ENCODE data around the gene EFNA5.

GRCh38 chr5:107533910-107534876 is 136.5 kb downstream of the EFNA5 start:
- TF ChIP-seq ESRRG (CRISPR knock-in tag; IDR thresholded peaks at IDR 0.05) (no peak), ZC3H10 (CRISPR knock-in tag; IDR thresholded peaks at IDR 0.05) (no peak), ARNTL (CRISPR knock-in tag; IDR thresholded peaks at IDR 0.05; ENCODE audit: borderline replicate concordance, low read depth) (no peak), ZFP3 (CRISPR knock-in tag; IDR thresholded peaks at IDR 0.05) (no peak), RARB (CRISPR knock-in tag; IDR thresholded peaks at IDR 0.05) (no peak), CREB5 (CRISPR knock-in tag; IDR thresholded peaks at IDR 0.05; ENCODE audit: low read depth) (no peak), TOX (CRISPR knock-in tag; IDR thresholded peaks at IDR 0.05; ENCODE audit: borderline replicate concordance) (no peak), GLIS3 (CRISPR knock-in tag; IDR thresholded peaks at IDR 0.05) (no peak), PATZ1 (CRISPR knock-in tag; IDR thresholded peaks at IDR 0.05; ENCODE audit: borderline replicate concordance) (no peak), ZNF565 (CRISPR knock-in tag; conservative IDR thresholded peaks at IDR 0.05; ENCODE audit: low read depth) (no peak), ZNF70 (CRISPR knock-in tag; IDR thresholded peaks at IDR 0.05) (no peak), TSHZ2 (CRISPR knock-in tag; IDR thresholded peaks at IDR 0.05) (no peak), ZNF8 (CRISPR knock-in tag; IDR thresholded peaks at IDR 0.05) (no peak)
